Caco-2 (cell line): ENCODE measurements around the gene GAMT. TPM values are rescaled to one million over a fixed set of nuclear protein-coding genes. Genes with fewer than 3 reads are reported as not detected.

Experiments
- BruUV-seq: library from RNA; stranded (reverse); fragments of 400-500 nt; replicated peaks from 2 replicates; lab custom pipeline; 2021; lab: Mats Ljungman, UMichigan
- CTCF ChIA-PET: fragments of 300-600 bp; sonication (Branson Sonifier 250); formaldehyde crosslinking; loops from one replicate; lab custom pipeline; 2022; ENCODE audit warnings: antibody characterized with exemption; lab: Charles Lee
- POLR2A ChIA-PET: fragments of 300-600 bp; sonication (Branson Sonifier 250); formaldehyde crosslinking; loops from one replicate; lab custom pipeline; 2022; ENCODE audit warnings: antibody characterized with exemption; lab: Charles Lee
- DNase-seq, 2 experiments: peaks; one replicate each; pipeline versions ENCODE4 v3.0.0 to v3.0.0-alpha.2; 2020 to 2022
- H3K27me3 ChIP-seq: replicated peaks from 2 replicates; pipeline ENCODE4 v1.6.0; 2011; ENCODE audit warnings: low read length; ENCODE audit not compliant: control insufficient read depth, insufficient read depth
- H3K36me3 ChIP-seq: 2 replicates; pipeline ENCODE4 v1.5.1; 2011; ENCODE audit warnings: low read length; ENCODE audit not compliant: control insufficient read depth, insufficient read depth
- H3K4me1 ChIP-seq: fragments of 250-450 bp; sonication (Bioruptor Pico); 2 replicates; pipeline ENCODE4 v1.5.1; 2020; ENCODE audit warnings: mild to moderate bottlenecking
- H3K4me3 ChIP-seq: 2 replicates; pipeline ENCODE4 v1.5.1; 2011; ENCODE audit warnings: low read depth, mild to moderate bottlenecking, control low read depth, low read length
- H3K9me3 ChIP-seq: fragments of 250-450 bp; sonication (Bioruptor Pico); 2 replicates; pipeline ENCODE4 v1.5.1; 2020; ENCODE audit warnings: mild to moderate bottlenecking, moderate library complexity
- H3K27ac Mint-ChIP-seq: one replicate; pipeline ENCODE4 v1.8.0; 2022; ENCODE audit warnings: mixed read lengths; ENCODE audit not compliant: unreplicated experiment
- H3K27me3 Mint-ChIP-seq: one replicate; pipeline ENCODE4 v1.8.0; 2022; ENCODE audit warnings: mixed read lengths; ENCODE audit not compliant: insufficient read depth, unreplicated experiment
- H3K36me3 Mint-ChIP-seq: one replicate; pipeline ENCODE4 v1.8.0; 2022; ENCODE audit warnings: mild to moderate bottlenecking, mixed read lengths; ENCODE audit not compliant: insufficient read depth, unreplicated experiment
- H3K4me1 Mint-ChIP-seq: one replicate; pipeline ENCODE4 v1.8.0; 2022; ENCODE audit warnings: low read depth, mixed read lengths; ENCODE audit not compliant: unreplicated experiment
- H3K4me3 Mint-ChIP-seq: one replicate; pipeline ENCODE4 v1.8.0; 2022; ENCODE audit warnings: mild to moderate bottlenecking, moderate library complexity, mixed read lengths; ENCODE audit not compliant: unreplicated experiment
- H3K9me3 Mint-ChIP-seq: one replicate; pipeline ENCODE4 v1.8.0; 2022; ENCODE audit warnings: mixed read lengths; ENCODE audit not compliant: unreplicated experiment
- CTCF ChIP-seq, 2 experiments: fragments of 200-600 bp in 1 of 2; IDR thresholded peaks; 1 replicate in 1 of 2; 2 replicates in 1 of 2; pipeline versions ENCODE4 v1.5.1 to v1.8.0; 2011 to 2022; ENCODE audit warnings: antibody characterized with exemption in 1 of 2, control low read depth in 1 of 2, inconsistent platforms in 1 of 2, low read depth in 1 of 2, low read length in 1 of 2, mild to moderate bottlenecking in 1 of 2, moderate library complexity in 1 of 2; ENCODE audit not compliant: insufficient read depth in 1 of 2, severe bottlenecking in 1 of 2, unreplicated experiment in 1 of 2
- intact Hi-C: fragments of 100-400 bp; cut with micrococcal nuclease; formaldehyde crosslinking; loops from one replicate; pipeline ENCODE4 v1.10.0; 2022; ENCODE audit not compliant: unreplicated experiment
- total RNA-seq: library from RNA; stranded (reverse); gene quantifications from 2 replicates; pipeline ENCODE4 v1.2.3, GENCODE V29; 2022

GAMT gene
- total RNA-seq, 1 experiment from 2014 or later = 75.7 TPM

GRCh38 chr19:1357531-1358109, 43.7 kb downstream of the GAMT start:
- no peaks in the 10 kb centered on the region for H3K27me3 ChIP-seq
- no peak for DNase-seq
- no peaks in the 10 kb centered on the region for H3K4me1 ChIP-seq
- Mint-ChIP-seq H3K4me1 (peaks cover 5% of the 10 kb centered on the region), H3K36me3 (peaks cover 59% of the 10 kb centered on the region), H3K9me3 (no peaks in the 10 kb centered on the region), H3K4me3 (no peak overlapping the region), H3K27ac (no peak overlapping the region), H3K27me3 (no peaks in the 10 kb centered on the region)
- H3K36me3 ChIP-seq = peaks cover 1% of the 10 kb centered on the region; the same call in 1 of the 2 replicates
- H3K4me3 ChIP-seq = no peak overlapping the region
- CTCF ChIA-PET = no interaction called here
- intact Hi-C loops = no loop called here
- no peak for TF ChIP-seq CTCF (IDR thresholded peaks at IDR 0.05; ENCODE audit: insufficient read depth in 1 of 2, low read depth in 1 of 2, low read length in 1 of 2, severe bottlenecking in 1 of 2, unreplicated experiment in 1 of 2)
- BruUV-seq = no TSS peak
- POLR2A ChIA-PET = interaction anchor here (0.7 kb wide), 1 partner anchor 54 kb away, joined by 3 read pairs; no protein-coding TSS in a partner anchor
- no peaks in the 10 kb centered on the region for H3K9me3 ChIP-seq

GRCh38 chr19:1356508-1356865, 44.9 kb downstream of the GAMT start:
- no peaks in the 10 kb centered on the region for H3K9me3 ChIP-seq
- ChIA-PET POLR2A (interaction anchor here (0.6 kb wide), 1 partner anchor 603 kb away, joined by 4 read pairs; no protein-coding TSS in a partner anchor), CTCF (no interaction called here)
- H3K27ac Mint-ChIP-seq = no peak overlapping the region
- peaks cover 1% of the 10 kb centered on the region; the same call in 1 of the 2 replicates for H3K36me3 ChIP-seq
- intact Hi-C loops = no loop called here
- DNase-seq = no peak
- no peaks in the 10 kb centered on the region for H3K27me3 ChIP-seq
- peaks cover 47% of the 10 kb centered on the region for H3K36me3 Mint-ChIP-seq
- H3K27me3 Mint-ChIP-seq = no peaks in the 10 kb centered on the region
- H3K9me3 Mint-ChIP-seq = no peaks in the 10 kb centered on the region
- no peaks in the 10 kb centered on the region for H3K4me1 ChIP-seq
- BruUV-seq = no TSS peak
- peak overlapping the region; percentile 77 for H3K4me3 Mint-ChIP-seq
- no peak overlapping the region for H3K4me3 ChIP-seq
- TF ChIP-seq CTCF (IDR thresholded peaks at IDR 0.05; ENCODE audit: insufficient read depth in 1 of 2, low read depth in 1 of 2, low read length in 1 of 2, severe bottlenecking in 1 of 2, unreplicated experiment in 1 of 2) = no peak
- H3K4me1 Mint-ChIP-seq = peaks cover 5% of the 10 kb centered on the region

- ChIA-PET CTCF (interaction anchor here (0.6 kb wide), 1 partner anchor 52 kb away, joined by 4 read pairs; no protein-coding TSS in a partner anchor), POLR2A (no interaction called here)
- Mint-ChIP-seq H3K27me3 (no peaks in the 10 kb centered on the region), H3K4me1 (peaks cover 5% of the 10 kb centered on the region), H3K27ac (peak overlapping the region; percentile 77), H3K36me3 (peaks cover 45% of the 10 kb centered on the region), H3K9me3 (no peaks in the 10 kb centered on the region), H3K4me3 (peak overlapping the region; percentile 77)
- no peaks in the 10 kb centered on the region for H3K9me3 ChIP-seq
- BruUV-seq = no TSS peak
- peak overlapping the region; percentile 94 for H3K4me3 ChIP-seq
- DNase-seq = no peak
- no peak for TF ChIP-seq CTCF (IDR thresholded peaks at IDR 0.05; ENCODE audit: insufficient read depth in 1 of 2, low read depth in 1 of 2, low read length in 1 of 2, severe bottlenecking in 1 of 2, unreplicated experiment in 1 of 2)
- H3K4me1 ChIP-seq = no peaks in the 10 kb centered on the region
- H3K36me3 ChIP-seq = no peaks in the 10 kb centered on the region; the same call in 1 of the 2 replicates
- intact Hi-C loops = loop anchor here (2.0 kb wide), 1 partner anchor 51 kb away; the partner anchor contains the start of gene DAZAP1
- no peaks in the 10 kb centered on the region for H3K27me3 ChIP-seq
These were observed 45.5 kb downstream of the GAMT start for GRCh38 chr19:1355568-1356507.
